HG03045 (cell line): ENCODE data around the gene CDKN2A.

Experiments
- ATAC-seq: cut with Tn5 transposase; IDR thresholded peaks from one replicate; pipeline ENCODE4 v1.9.1; 2021; ENCODE audit warnings: mild to moderate bottlenecking, moderate library complexity; ENCODE audit not compliant: unreplicated experiment

CDKN2A gene

GRCh38 chr9:22008384-22008716 is 14.2 kb upstream of the CDKN2A start:
- ATAC-seq, result no peak

GRCh38 chr9:22005702-22006606 is 11.8 kb upstream of the CDKN2A start:
- ATAC-seq, result no peak

- no peak for ATAC-seq
Measured at GRCh38 chr9:22005021-22005701, 11.0 kb upstream of the CDKN2A start.

- no peak for ATAC-seq
Measured at GRCh38 chr9:22002038-22002437, 7.8 kb upstream of the CDKN2A start.

- ATAC-seq, result no peak
Measured at GRCh38 chr9:21998026-21998425, 3.8 kb upstream of the CDKN2A start.

- no peak for ATAC-seq
Measured at GRCh38 chr9:21997480-21997879, 3.3 kb upstream of the CDKN2A start.

GRCh38 chr9:21996858-21997257 is 2.7 kb upstream of the CDKN2A start:
- ATAC-seq, result no peak

- ATAC-seq, result no peak
Measured at GRCh38 chr9:21996438-21996837, 2.2 kb upstream of the CDKN2A start.

GRCh38 chr9:21995666-21996398 is 1.6 kb upstream of the CDKN2A start:
- ATAC-seq, result peak; percentile 31

GRCh38 chr9:21995006-21995665 is 944 bp upstream of the CDKN2A start:
- peak; percentile 88 for ATAC-seq

GRCh38 chr9:21994556-21995005 is 389 bp upstream of the CDKN2A start, which contains the start of gene CDKN2B-AS1:
CDKN2B-AS1 (plus strand) TSS chr9:21994791.
- ATAC-seq, result peak; percentile 49

GRCh38 chr9:21993007-21993406 is 1.2 kb downstream of the CDKN2A start:
- ATAC-seq, result no peak

GRCh38 chr9:21991072-21991959 is 2.9 kb downstream of the CDKN2A start:
- no peak for ATAC-seq

GRCh38 chr9:21989440-21990189 is 4.6 kb downstream of the CDKN2A start:
- ATAC-seq, result no peak

- no peak for ATAC-seq
Measured at GRCh38 chr9:21988056-21988990, 5.9 kb downstream of the CDKN2A start.

- ATAC-seq, result no peak
Measured at GRCh38 chr9:21985964-21986667, 8.1 kb downstream of the CDKN2A start.

- no peak for ATAC-seq
Measured at GRCh38 chr9:21984101-21984500, 10.1 kb downstream of the CDKN2A start.

- no peak for ATAC-seq
Measured at GRCh38 chr9:21983561-21983935, 10.6 kb downstream of the CDKN2A start.
